IMR-90 (cell line): ENCODE data around the gene UBE2O. TPM values are rescaled to one million over a fixed set of nuclear protein-coding genes. Genes with fewer than 3 reads are reported as not detected.

ENCODE experiments used
- ATAC-seq: fragments of 200-7000 bp; cut with Tn5 transposase; 2 replicates; pipeline ENCODE4 v1.9.1; 2020; ENCODE audit warnings: low read depth, mild to moderate bottlenecking, moderate library complexity
- BruUV-seq: library from RNA; stranded (reverse); fragments of 400-500 nt; replicated peaks from 2 replicates; lab custom pipeline; 2021; lab: Mats Ljungman, UMichigan
- CTCF ChIA-PET: fragments of 300-600 bp; formaldehyde crosslinking; extraction: SDS; loops from one replicate; lab custom pipeline; 2021; ENCODE audit warnings: antibody characterized with exemption; lab: Yijun Ruan, JAX
- POLR2A ChIA-PET: fragments of 300-600 bp; sonication (Branson Sonifier 250); formaldehyde crosslinking; loops from one replicate; lab custom pipeline; 2022; ENCODE audit warnings: antibody characterized with exemption; ENCODE audit not compliant: unreplicated experiment; lab: Charles Lee
- DNase-seq: peaks from one replicate; pipeline ENCODE4 v3.0.0; 2013
- H2AFZ ChIP-seq: replicated peaks from 2 replicates; pipeline ENCODE3; 2013; ENCODE audit warnings: low read length, mild to moderate bottlenecking; ENCODE audit not compliant: poor library complexity
- H2AK5ac ChIP-seq: 2 replicates; pipeline ENCODE4 v1.6.1; 2013; ENCODE audit warnings: low read depth, low read length, inconsistent platforms
- H2AK9ac ChIP-seq: replicated peaks from 2 replicates; pipeline ENCODE3; 2013; ENCODE audit warnings: mild to moderate bottlenecking, low read depth, low read length, moderate library complexity; ENCODE audit not compliant: poor library complexity
- H2BK120ac ChIP-seq: 2 replicates; pipeline ENCODE4 v1.6.1; 2013; ENCODE audit warnings: low read depth, low read length, inconsistent platforms
- H2BK15ac ChIP-seq: 3 replicates; pipeline ENCODE4 v1.6.1; 2013; ENCODE audit warnings: low read depth, low read length, inconsistent platforms
- H2BK20ac ChIP-seq: 2 replicates; pipeline ENCODE4 v1.6.1; 2013; ENCODE audit warnings: low read depth, mild to moderate bottlenecking, inconsistent platforms, low read length, moderate library complexity
- H2BK5ac ChIP-seq: 2 replicates; pipeline ENCODE4 v1.6.1; 2013; ENCODE audit warnings: mild to moderate bottlenecking, low read depth, low read length, inconsistent platforms; ENCODE audit not compliant: poor library complexity, severe bottlenecking
- H3K14ac ChIP-seq: replicated peaks from 2 replicates; pipeline ENCODE4 v1.6.1; 2013; ENCODE audit warnings: low read depth, low read length, inconsistent platforms
- H3K18ac ChIP-seq: 2 replicates; pipeline ENCODE4 v1.6.1; 2013; ENCODE audit warnings: low read depth, low read length, control low read depth
- H3K23ac ChIP-seq: 2 replicates; pipeline ENCODE4 v1.6.1; 2013; ENCODE audit warnings: low read depth, low read length, inconsistent platforms
- H3K27ac ChIP-seq: 2 replicates; pipeline ENCODE4 v1.5.1; 2013; ENCODE audit warnings: mild to moderate bottlenecking, control low read depth, low read length; ENCODE audit not compliant: insufficient read depth
- H3K27me3 ChIP-seq: 2 replicates; pipeline ENCODE4 v1.6.1; 2013; ENCODE audit warnings: low read length; ENCODE audit not compliant: control insufficient read depth, insufficient read depth
- H3K36me3 ChIP-seq: 2 replicates; pipeline ENCODE4 v1.6.1; 2013; ENCODE audit warnings: low read length, mixed read lengths; ENCODE audit not compliant: control insufficient read depth, insufficient read depth
- H3K4ac ChIP-seq: 2 replicates; pipeline ENCODE4 v1.6.1; 2013; ENCODE audit warnings: low read depth, low read length, inconsistent platforms
- H3K4me1 ChIP-seq: 2 replicates; pipeline ENCODE4 v1.6.1; 2013; ENCODE audit warnings: low read length, mixed read lengths; ENCODE audit not compliant: control insufficient read depth, insufficient read depth
- H3K4me2 ChIP-seq: 2 replicates; pipeline ENCODE4 v1.6.1; 2013; ENCODE audit warnings: low read depth, mild to moderate bottlenecking, control low read depth, low read length, moderate library complexity
- H3K4me3 ChIP-seq: 2 replicates; pipeline ENCODE4 v1.5.1; 2013; ENCODE audit warnings: low read depth, mild to moderate bottlenecking, control low read depth, low read length, moderate library complexity; ENCODE audit not compliant: insufficient read depth
- H3K56ac ChIP-seq: 2 replicates; pipeline ENCODE4 v1.6.1; 2013; ENCODE audit warnings: low read length, inconsistent platforms; ENCODE audit not compliant: insufficient read depth; ENCODE audit errors: extremely low read depth
- H3K79me1 ChIP-seq, 2 experiments: 2 replicates each; pipeline ENCODE4 v1.6.1; 2013; ENCODE audit warnings: low read length in 2 of 2, inconsistent platforms in 1 of 2, low read depth in 1 of 2
- H3K9ac ChIP-seq: 2 replicates; pipeline ENCODE4 v1.6.1; 2013; ENCODE audit warnings: low read depth, low read length, control low read depth
- H3K9me1 ChIP-seq: 2 replicates; pipeline ENCODE4 v1.6.1; 2013; ENCODE audit warnings: low read length, inconsistent platforms; ENCODE audit not compliant: insufficient read depth
- H3K9me3 ChIP-seq: 2 replicates; pipeline ENCODE4 v1.6.1; 2013; ENCODE audit warnings: low read length; ENCODE audit not compliant: control insufficient read depth, insufficient read depth
- H4K20me1 ChIP-seq: 2 replicates; pipeline ENCODE4 v1.6.1; 2013; ENCODE audit warnings: low read length, inconsistent platforms; ENCODE audit not compliant: insufficient read depth
- H4K5ac ChIP-seq: 2 replicates; pipeline ENCODE4 v1.6.1; 2013; ENCODE audit warnings: mild to moderate bottlenecking, low read depth, low read length, control low read depth
- H4K8ac ChIP-seq, 2 experiments: 2 replicates each; pipeline ENCODE4 v1.6.1; 2013; ENCODE audit warnings: low read depth in 2 of 2, low read length in 2 of 2, control low read depth in 1 of 2, inconsistent platforms in 1 of 2
- H4K91ac ChIP-seq: 2 replicates; pipeline ENCODE4 v1.6.1; 2013; ENCODE audit warnings: low read depth, low read length, inconsistent platforms; ENCODE audit not compliant: insufficient read depth
- MAZ ChIP-seq: IDR thresholded peaks from 2 replicates; pipeline ENCODE4 v1.6.1; 2012; ENCODE audit warnings: low read depth, mild to moderate bottlenecking, low read length, improper control_type of control experiment, moderate library complexity, borderline replicate concordance
- USF2 ChIP-seq: fragments of 150-350 bp; IDR thresholded peaks from 2 replicates; pipeline ENCODE4 v1.6.1; 2017; ENCODE audit warnings: mild to moderate bottlenecking, antibody characterized with exemption, low read length, low read depth
- WGBS, 2 experiments: methylation state at CpG; one replicate each; pipeline versions ENCODE4 v1.1.5 to v1.1.7; 2013; ENCODE audit warnings: missing lambda C conversion rate in 2 of 2; ENCODE audit not compliant: insufficient read length in 1 of 2; ENCODE audit errors: extremely low coverage in 2 of 2; 5-methylcytosine and 5-hydroxymethylcytosine counted together
- dilution Hi-C: fragments of 300-500 bp; cut with HindIII; formaldehyde crosslinking; loops from one replicate; pipeline ENCODE4 v1.14.3; 2018; ENCODE audit warnings: low sequenced_read_pairs; ENCODE audit not compliant: unreplicated experiment
- in situ Hi-C: fragments of 300-500 bp; cut with MboI; formaldehyde crosslinking; loops from 3 replicates; pipeline ENCODE4 v1.14.3; 2019; ENCODE audit warnings: low sequenced_read_pairs, inconsistent platforms, mixed read lengths
- intact Hi-C: fragments of 100-400 bp; cut with micrococcal nuclease; formaldehyde crosslinking; loops from 2 replicates; pipeline ENCODE4 v1.10.0; 2022
- polyA plus RNA-seq, 3 experiments: library from polyadenylated mRNA; depleted of rRNA; stranded (reverse); fragments of >200 nt; gene quantifications; 2 replicates each; pipeline ENCODE4 v1.2.3, GENCODE V29; 2012; ENCODE audit warnings: low replicate concordance in 1 of 3
- total RNA-seq: library from RNA; depleted of rRNA; stranded (reverse); fragments of >200 nt; gene quantifications from 2 replicates; pipeline ENCODE4 v1.2.3, GENCODE V29; 2012

The UBE2O gene
- total and polyA plus RNA-seq, 2 of the 4 experiments (the other 2 are of a cell fraction) = 17.6 TPM

GRCh38 chr17:76435751-76436150, 17.2 kb downstream of the UBE2O start:
- H2AFZ ChIP-seq = no peak overlapping the region
- H3K14ac ChIP-seq = no peak overlapping the region
- no peak overlapping the region for H4K91ac ChIP-seq
- H2BK15ac ChIP-seq = no peak overlapping the region
- no peak overlapping the region for H2BK120ac ChIP-seq
- no peak overlapping the region for H3K4me3 ChIP-seq
- H3K36me3 ChIP-seq = peaks cover 4% of the 10 kb centered on the region; the same call in 1 of the 2 replicates
- no peak overlapping the region for H3K23ac ChIP-seq
- H2BK20ac ChIP-seq = no peak overlapping the region
- DNase-seq = no peak
- peaks cover 36% of the 10 kb centered on the region for H3K9me1 ChIP-seq
- H3K18ac ChIP-seq = no peak overlapping the region
- peaks cover 84% of the 10 kb centered on the region for H4K20me1 ChIP-seq
- BruUV-seq = no TSS peak
- no peak overlapping the region for H2AK5ac ChIP-seq
- no peak for ATAC-seq
- intact Hi-C loops (no loop called here), in situ Hi-C loops (no loop called here), dilution Hi-C loops (no loop called here)
- CTCF ChIA-PET = interaction anchor here (1.0 to 1.3 kb wide), 2 partner anchors 8 to 11 kb away, joined by 3 read pairs; no protein-coding TSS in a partner anchor
- H4K8ac ChIP-seq = no peak overlapping the region
- no peak overlapping the region for H3K9ac ChIP-seq
- no peak overlapping the region for H3K4me2 ChIP-seq
- H2AK9ac ChIP-seq = no peak overlapping the region
- no peak overlapping the region for H4K5ac ChIP-seq
- H2BK5ac ChIP-seq = no peak overlapping the region
- H3K27me3 ChIP-seq = no peaks in the 10 kb centered on the region
- POLR2A ChIA-PET = no interaction called here
- H3K79me1 ChIP-seq = peaks cover 42 to 88% of the 10 kb centered on the region in 2 experiments
- no peak for TF ChIP-seq MAZ
- TF ChIP-seq USF2 = no peak
- H3K56ac ChIP-seq = no peak overlapping the region
- no peak overlapping the region for H3K4ac ChIP-seq
- no peaks in the 10 kb centered on the region for H3K9me3 ChIP-seq
- WGBS, 2 experiments = 97% methylated on average over 10 of the region's 11 CpGs; no CpG with 5 or more reads in 1 of the 2 experiments
- no peak overlapping the region for H3K27ac ChIP-seq
- peaks cover 20% of the 10 kb centered on the region for H3K4me1 ChIP-seq
